WI38 (cell line): ENCODE data around the gene TPRG1L.
A peak's percentile ranks its signal among the peaks of the same experiment; 100 is the strongest.
"Not testable (repeated sequence)": the region's sequence is repeated elsewhere in the genome, so short reads cannot be mapped to it uniquely, and the experiment has no call there.

Source experiments
- H3K4me3 ChIP-seq: 2 replicates; pipeline ENCODE4 v1.5.1; 2011; ENCODE audit warnings: low read depth, mild to moderate bottlenecking, control low read depth, low read length
- CTCF ChIP-seq: IDR thresholded peaks from 2 replicates; pipeline ENCODE4 v1.5.1; 2012; ENCODE audit warnings: low read depth, mild to moderate bottlenecking, control low read depth, low read length

Gene TPRG1L

GRCh38 chr1:3618881-3619671 is 5.7 kb upstream of the TPRG1L start:
- TF ChIP-seq CTCF: peak; percentile 64

DNA sequence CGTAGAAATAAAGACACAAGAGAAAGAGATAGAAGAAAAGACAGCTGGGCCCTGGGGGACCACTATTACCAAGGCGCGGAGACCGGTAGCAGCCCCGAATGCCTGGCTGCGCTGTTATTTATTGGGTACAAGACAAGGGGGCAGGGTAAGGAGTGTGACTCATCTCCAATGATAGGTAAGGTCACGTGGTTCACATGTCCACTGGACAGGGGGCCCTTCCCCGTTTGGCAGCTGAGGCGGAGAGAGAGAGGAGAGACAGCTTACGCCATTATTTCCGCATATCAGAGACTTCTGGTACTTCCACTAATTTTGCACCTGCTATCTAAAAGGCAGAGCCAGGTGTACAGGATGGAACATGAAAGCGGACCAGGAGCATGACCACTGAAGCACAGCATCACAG is 4.1 kb upstream of the TPRG1L start:
- H3K4me3 ChIP-seq: no peak overlapping the region
- TF ChIP-seq CTCF: no peak

More at GRCh38 chr1:3618881-3619671, 5.7 kb upstream of the TPRG1L start:
- H3K4me3 ChIP-seq: no peak overlapping the region

GRCh38 chr1:3621151-3621671 is 3.6 kb upstream of the TPRG1L start:
- not testable (repeated sequence) for H3K4me3 ChIP-seq
- peak; percentile 52 for TF ChIP-seq CTCF

GRCh38 chr1:3622102-3622501 is 2.7 kb upstream of the TPRG1L start:
- not testable (repeated sequence) for H3K4me3 ChIP-seq

GRCh38 chr1:3623441-3624199 is 1.2 kb upstream of the TPRG1L start:
- TF ChIP-seq CTCF: no peak
- peak overlapping the region; percentile 89 for H3K4me3 ChIP-seq

DNA sequence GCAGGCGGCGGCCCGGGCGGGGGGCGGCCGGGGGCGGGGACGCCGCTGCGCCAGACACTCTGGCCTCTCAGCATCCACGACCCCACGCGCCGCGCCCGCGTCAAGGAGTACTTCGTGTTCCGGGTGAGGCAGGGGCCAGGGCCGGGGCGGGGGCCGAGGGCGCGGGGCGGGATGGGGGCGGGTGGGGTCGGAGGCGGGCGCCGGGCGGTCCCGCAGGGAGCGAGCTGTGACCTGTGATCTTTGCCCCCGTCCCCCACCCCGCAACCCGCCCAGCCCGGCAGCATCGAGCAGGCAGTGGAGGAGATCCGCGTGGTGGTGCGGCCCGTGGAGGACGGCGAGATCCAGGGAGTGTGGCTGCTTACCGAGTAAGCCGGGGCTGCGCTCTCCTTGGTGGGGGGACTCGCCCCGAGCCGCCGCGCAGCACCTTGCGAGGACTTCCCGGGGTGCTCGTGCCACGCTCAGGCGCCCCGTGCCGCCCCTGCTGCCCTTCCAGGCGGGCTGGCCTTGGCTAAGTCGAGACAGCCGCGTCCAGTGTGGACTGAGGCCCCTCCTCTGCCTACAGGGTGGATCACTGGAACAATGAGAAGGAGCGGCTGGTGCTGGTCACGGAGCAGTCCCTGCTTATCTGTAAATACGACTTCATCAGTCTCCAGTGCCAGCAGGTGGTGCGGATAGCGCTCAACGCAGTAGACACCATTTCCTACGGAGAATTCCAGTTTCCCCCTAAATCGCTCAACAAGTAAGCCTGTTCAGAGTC is 514 bp downstream of the TPRG1L start:
- H3K4me3 ChIP-seq: peak overlapping the region; percentile 71
- no peak for TF ChIP-seq CTCF

DNA sequence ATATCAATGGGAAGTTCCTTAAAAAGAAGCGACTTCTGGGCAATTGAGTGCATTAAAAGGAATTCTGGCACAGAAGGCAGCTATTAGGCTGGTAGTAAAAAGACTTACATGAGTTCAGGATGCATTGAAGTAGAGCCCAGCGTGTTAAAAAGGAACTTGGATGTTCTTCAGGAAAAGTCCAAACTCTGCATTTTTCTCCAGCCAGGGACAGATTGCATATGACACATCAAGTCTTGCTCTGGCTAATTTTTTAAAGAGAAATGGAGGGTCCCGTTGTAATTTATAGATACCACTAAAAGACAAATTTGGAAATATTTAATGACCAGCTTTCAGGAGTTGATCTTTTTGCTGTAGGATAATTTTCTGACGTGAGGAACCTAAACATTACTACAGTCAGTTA is 1.2 kb downstream of the TPRG1L start:
- no peak for TF ChIP-seq CTCF
- H3K4me3 ChIP-seq: peak overlapping the region; percentile 71
